ENCODE measurements around the gene DAB2. TPM values are rescaled to one million over a fixed set of nuclear protein-coding genes. Genes with fewer than 3 reads are reported as not detected.

DAB2 gene
- total RNA-seq, 1 donor from 2014 or later: 63.6 TPM

DNA sequence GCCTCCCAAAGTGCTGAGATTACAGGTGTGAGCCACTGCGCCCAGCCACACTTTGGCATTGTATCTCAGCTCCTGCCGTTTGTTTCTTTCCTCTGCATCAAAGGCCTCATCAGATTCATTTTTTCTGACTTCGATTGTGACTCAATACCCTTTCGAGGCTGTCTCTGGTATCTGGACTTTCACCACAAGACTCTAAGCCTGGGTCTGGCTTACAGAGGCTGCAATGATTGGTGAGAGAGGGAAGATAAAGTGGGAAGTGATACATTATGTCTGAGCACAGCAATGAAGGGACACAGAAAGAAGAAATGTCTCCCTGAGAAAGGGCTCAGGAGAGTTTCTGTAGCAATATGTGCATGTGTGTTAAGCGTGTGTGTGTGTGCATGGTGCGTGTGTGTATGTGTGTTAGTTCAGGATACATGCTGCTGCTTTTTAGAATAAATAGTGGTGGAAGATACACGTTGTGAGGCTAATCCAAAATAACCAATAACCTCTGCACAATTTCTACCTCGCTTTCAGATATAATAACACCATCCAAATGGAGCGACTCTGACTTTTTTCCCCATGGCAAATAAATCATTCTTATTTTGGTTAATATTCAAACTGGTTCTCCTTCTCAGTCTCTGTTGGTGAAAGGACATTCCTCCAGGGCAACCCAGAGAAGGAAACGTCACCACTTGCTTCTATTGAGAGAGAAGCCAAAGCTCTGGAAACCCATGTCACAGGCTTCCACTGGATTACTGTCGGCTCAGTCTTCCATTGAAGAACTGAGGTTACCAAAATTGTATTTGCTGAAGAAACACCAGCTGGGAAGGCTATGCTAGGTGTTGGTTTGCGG is 8.1 kb upstream of the DAB2 start:
- Mint-ChIP-seq H3K4me3 (no peak overlapping the region), H3K27ac (peak overlapping the region; percentile 41), H3K36me3 (no peaks in the 10 kb centered on the region), H3K27me3 (ENCODE audit: low read depth) (no peaks in the 10 kb centered on the region), H3K9me3 (no peaks in the 10 kb centered on the region), H3K4me1 (peaks cover 11% of the 10 kb centered on the region)
- DNase-seq (ENCODE audit: low spot score in 2 of 2, unreplicated experiment in 2 of 2): no peak
- TF ChIP-seq, protein P1, sequence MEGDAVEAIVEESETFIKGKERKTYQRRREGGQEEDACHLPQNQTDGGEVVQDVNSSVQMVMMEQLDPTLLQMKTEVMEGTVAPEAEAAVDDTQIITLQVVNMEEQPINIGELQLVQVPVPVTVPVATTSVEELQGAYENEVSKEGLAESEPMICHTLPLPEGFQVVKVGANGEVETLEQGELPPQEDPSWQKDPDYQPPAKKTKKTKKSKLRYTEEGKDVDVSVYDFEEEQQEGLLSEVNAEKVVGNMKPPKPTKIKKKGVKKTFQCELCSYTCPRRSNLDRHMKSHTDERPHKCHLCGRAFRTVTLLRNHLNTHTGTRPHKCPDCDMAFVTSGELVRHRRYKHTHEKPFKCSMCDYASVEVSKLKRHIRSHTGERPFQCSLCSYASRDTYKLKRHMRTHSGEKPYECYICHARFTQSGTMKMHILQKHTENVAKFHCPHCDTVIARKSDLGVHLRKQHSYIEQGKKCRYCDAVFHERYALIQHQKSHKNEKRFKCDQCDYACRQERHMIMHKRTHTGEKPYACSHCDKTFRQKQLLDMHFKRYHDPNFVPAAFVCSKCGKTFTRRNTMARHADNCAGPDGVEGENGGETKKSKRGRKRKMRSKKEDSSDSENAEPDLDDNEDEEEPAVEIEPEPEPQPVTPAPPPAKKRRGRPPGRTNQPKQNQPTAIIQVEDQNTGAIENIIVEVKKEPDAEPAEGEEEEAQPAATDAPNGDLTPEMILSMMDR (IDR thresholded peaks at IDR 0.05; ENCODE audit: unreplicated experiment): no peak

DNA sequence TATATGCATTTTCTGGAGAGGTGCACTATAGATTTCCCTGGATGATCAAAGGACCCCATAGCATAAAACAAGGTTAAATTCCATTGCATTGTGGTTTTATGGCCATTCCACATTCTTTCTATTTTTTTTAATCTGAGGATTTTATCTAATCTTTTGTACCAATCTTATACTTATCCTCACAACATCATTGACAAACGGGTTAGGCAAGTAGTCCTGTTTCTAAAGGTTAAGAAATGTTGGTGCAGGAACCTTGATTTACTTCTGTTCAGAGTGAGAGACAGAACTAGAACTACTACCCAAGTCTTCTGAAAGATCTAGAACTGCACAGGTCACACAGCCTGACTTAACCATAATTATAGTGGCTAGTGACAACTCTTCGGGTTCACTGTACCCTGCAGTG is 5.7 kb upstream of the DAB2 start:
- TF ChIP-seq, protein P1 (IDR thresholded peaks at IDR 0.05; ENCODE audit: unreplicated experiment): no peak
- no peak for DNase-seq (ENCODE audit: low spot score in 2 of 2, unreplicated experiment in 2 of 2)
- no peak overlapping the region for H3K27ac Mint-ChIP-seq
- no peaks in the 10 kb centered on the region for H3K9me3 Mint-ChIP-seq
- peaks cover 36% of the 10 kb centered on the region for H3K4me1 Mint-ChIP-seq
- H3K36me3 Mint-ChIP-seq: no peaks in the 10 kb centered on the region
- H3K4me3 Mint-ChIP-seq: no peak overlapping the region
- H3K27me3 Mint-ChIP-seq (ENCODE audit: low read depth): no peaks in the 10 kb centered on the region

DNA sequence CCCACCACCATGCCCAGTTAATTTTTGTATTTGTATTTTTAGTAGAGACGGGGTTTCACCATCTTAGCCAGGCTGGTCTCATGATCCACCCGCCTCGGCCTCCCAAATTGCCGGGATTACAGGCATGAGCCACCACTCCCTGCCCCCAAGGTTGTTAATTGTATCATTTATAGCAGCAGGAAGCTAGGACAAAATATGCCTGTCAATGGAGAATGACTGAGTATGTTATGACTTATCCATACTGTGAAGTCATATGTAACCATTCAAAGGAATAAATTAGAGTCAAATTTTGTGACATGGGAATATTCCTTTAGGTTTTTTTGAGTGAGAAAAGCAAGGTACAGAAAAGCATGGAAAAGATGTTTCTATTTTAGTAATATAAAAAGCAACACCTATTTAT is 3.9 kb upstream of the DAB2 start:
- TF ChIP-seq, protein P1 (IDR thresholded peaks at IDR 0.05; ENCODE audit: unreplicated experiment): no peak
- H3K27ac Mint-ChIP-seq: no peak overlapping the region
- H3K9me3 Mint-ChIP-seq: no peaks in the 10 kb centered on the region
- no peaks in the 10 kb centered on the region for H3K27me3 Mint-ChIP-seq (ENCODE audit: low read depth)
- peaks cover 45% of the 10 kb centered on the region for H3K4me1 Mint-ChIP-seq
- DNase-seq (ENCODE audit: low spot score in 2 of 2, unreplicated experiment in 2 of 2): no peak
- H3K36me3 Mint-ChIP-seq: no peaks in the 10 kb centered on the region
- H3K4me3 Mint-ChIP-seq: no peak overlapping the region

DNA sequence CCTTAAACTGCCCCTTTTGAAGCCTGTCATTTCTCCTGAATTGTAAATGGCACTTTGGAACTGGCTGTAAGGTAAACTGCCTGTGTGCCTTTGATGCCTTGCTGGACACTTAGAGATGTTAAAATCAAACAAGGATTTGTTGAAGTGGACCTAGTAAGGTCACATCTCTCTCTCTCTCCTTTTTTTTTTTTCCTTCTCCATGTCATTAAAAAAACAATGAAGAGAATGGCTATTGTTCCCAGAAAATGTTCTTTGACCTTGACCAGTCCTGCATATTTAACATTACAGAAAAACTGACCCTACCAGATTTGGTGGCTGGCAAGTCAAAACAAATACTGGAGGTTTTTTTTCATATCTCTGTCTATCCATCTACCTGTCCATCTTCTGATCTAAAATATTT is 2.9 kb upstream of the DAB2 start:
- Mint-ChIP-seq H3K4me3 (peak overlapping the region; percentile 1), H3K27ac (peak overlapping the region; percentile 51), H3K9me3 (no peaks in the 10 kb centered on the region), H3K36me3 (no peaks in the 10 kb centered on the region), H3K27me3 (ENCODE audit: low read depth) (no peaks in the 10 kb centered on the region), H3K4me1 (peaks cover 51% of the 10 kb centered on the region)
- TF ChIP-seq, protein P1 (IDR thresholded peaks at IDR 0.05; ENCODE audit: unreplicated experiment): no peak
- DNase-seq (ENCODE audit: low spot score in 2 of 2, unreplicated experiment in 2 of 2): no peak

DNA sequence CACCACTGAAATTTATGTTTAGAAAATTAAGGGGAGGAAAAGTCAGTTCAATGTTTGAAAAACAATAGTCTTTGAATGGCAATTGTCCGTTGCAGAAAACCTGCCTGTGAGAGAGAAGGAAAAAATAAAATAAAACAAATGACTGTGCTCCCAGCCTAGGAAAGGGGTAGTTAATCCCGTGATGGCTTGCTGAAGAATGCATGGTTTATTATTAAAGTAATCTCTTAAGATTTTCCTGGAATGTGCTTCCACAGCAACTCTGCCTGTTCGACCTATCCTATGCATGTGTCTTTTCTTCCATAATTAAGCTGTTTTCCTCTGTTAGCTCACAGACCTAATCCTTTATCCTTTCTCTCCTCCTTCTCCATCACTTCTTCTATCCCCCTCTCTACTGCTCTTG is 2.4 kb upstream of the DAB2 start:
- no peaks in the 10 kb centered on the region for H3K9me3 Mint-ChIP-seq
- no peaks in the 10 kb centered on the region for H3K27me3 Mint-ChIP-seq (ENCODE audit: low read depth)
- H3K36me3 Mint-ChIP-seq: no peaks in the 10 kb centered on the region
- TF ChIP-seq, protein P1 (IDR thresholded peaks at IDR 0.05; ENCODE audit: unreplicated experiment): no peak
- DNase-seq (ENCODE audit: low spot score in 2 of 2, unreplicated experiment in 2 of 2): no peak
- peak overlapping the region; percentile 18 for H3K4me3 Mint-ChIP-seq
- peak overlapping the region; percentile 51 for H3K27ac Mint-ChIP-seq
- H3K4me1 Mint-ChIP-seq: peaks cover 55% of the 10 kb centered on the region
